Activated B cell treated with CpG ODN at 0.5 μM for 24 hours (primary cell): ENCODE measurements around the gene CACNA1I. TPM values are rescaled to one million over a fixed set of nuclear protein-coding genes. Genes with fewer than 3 reads are reported as not detected.

ENCODE experiments used
- ATAC-seq: fragments of 200-7000 bp; cut with Tn5 transposase; one replicate; pipeline ENCODE4 v1.10.0; 2021; ENCODE audit warnings: low read depth, mild to moderate bottlenecking, moderate library complexity
- CTCF ChIA-PET: fragments of 350-600 bp; sonication (Branson Sonifier 250); formaldehyde crosslinking; loops from one replicate; lab custom pipeline; 2021; ENCODE audit warnings: antibody characterized with exemption; lab: Charles Lee
- POLR2A ChIA-PET: fragments of 350-600 bp; sonication (Branson Sonifier 250); formaldehyde crosslinking; loops from one replicate; lab custom pipeline; 2021; ENCODE audit warnings: antibody characterized with exemption; lab: Charles Lee
- DNase-seq: peaks from one replicate; pipeline ENCODE4 v3.0.0; 2022
- H3K27ac Mint-ChIP-seq: one replicate; pipeline ENCODE4 v1.8.0; 2020; ENCODE audit warnings: mixed read lengths
- H3K27me3 Mint-ChIP-seq: one replicate; pipeline ENCODE4 v1.8.0; 2021; ENCODE audit warnings: mixed read lengths
- H3K36me3 Mint-ChIP-seq: one replicate; pipeline ENCODE4 v1.8.0; 2021; ENCODE audit warnings: low read depth, mixed read lengths
- H3K4me1 Mint-ChIP-seq: one replicate; pipeline ENCODE4 v1.8.0; 2021; ENCODE audit warnings: mixed read lengths
- H3K4me3 Mint-ChIP-seq: one replicate; pipeline ENCODE4 v1.8.0; 2020; ENCODE audit warnings: mild to moderate bottlenecking, mixed read lengths
- H3K9me3 Mint-ChIP-seq: one replicate; pipeline ENCODE4 v1.8.0; 2020; ENCODE audit warnings: mixed read lengths
- CTCF ChIP-seq: fragments of 200-600 bp; IDR thresholded peaks from one replicate; pipeline ENCODE4 v1.8.0; 2022; ENCODE audit warnings: antibody characterized with exemption, mild to moderate bottlenecking
- intact Hi-C: fragments of 100-400 bp; cut with micrococcal nuclease; formaldehyde crosslinking; loops from one replicate; pipeline ENCODE4 v1.15.1; 2024
- total RNA-seq: library from RNA; stranded (reverse); gene quantifications from 2 replicates; pipeline ENCODE4 v1.2.3, GENCODE V29; 2022

CACNA1I gene
- total RNA-seq, 1 donor from 2014 or later = not detected

- TF ChIP-seq CTCF = no peak
- CTCF ChIA-PET = interaction anchor here (0.6 kb wide), 1 partner anchor 1466 kb away, joined by 3 read pairs; no protein-coding TSS in a partner anchor
- Mint-ChIP-seq H3K27ac (no peak overlapping the region), H3K9me3 (peaks cover 3% of the 10 kb centered on the region), H3K4me1 (peaks cover 11% of the 10 kb centered on the region), H3K36me3 (no peaks in the 10 kb centered on the region), H3K27me3 (peaks cover 28% of the 10 kb centered on the region), H3K4me3 (no peak overlapping the region)
- DNase-seq = no peak
- no peak for ATAC-seq
- POLR2A ChIA-PET = no interaction called here
- intact Hi-C loops = no loop called here
Observed at GRCh38 chr22:39580006-39580441, 9.5 kb downstream of the CACNA1I start.

DNA sequence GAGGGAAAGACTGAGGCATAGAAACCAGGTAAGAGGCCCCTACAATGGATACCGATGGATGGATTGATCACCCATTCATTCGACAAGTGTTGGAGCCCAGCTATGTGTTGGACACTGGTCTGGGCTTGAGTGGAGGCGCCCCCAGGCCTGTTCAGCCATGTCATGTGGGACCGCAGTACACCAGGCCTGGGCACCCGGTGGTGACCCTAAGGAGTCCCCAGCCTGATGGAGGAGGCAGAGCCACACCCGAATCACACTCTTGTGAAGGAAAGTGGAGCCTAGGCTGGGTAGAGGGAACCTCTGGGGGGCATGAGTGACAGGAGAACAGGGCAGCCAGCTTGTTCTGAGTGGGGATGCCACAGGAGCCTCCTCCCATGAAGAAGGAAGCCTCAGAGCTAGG lies 10.2 kb downstream of the CACNA1I start:
- Mint-ChIP-seq H3K27ac (no peak overlapping the region), H3K36me3 (no peaks in the 10 kb centered on the region), H3K4me3 (no peak overlapping the region), H3K4me1 (peaks cover 10% of the 10 kb centered on the region), H3K9me3 (peaks cover 3% of the 10 kb centered on the region), H3K27me3 (peaks cover 28% of the 10 kb centered on the region)
- ATAC-seq (no peak), DNase-seq (no peak)
- intact Hi-C loops = no loop called here
- CTCF ChIA-PET = no interaction called here
- POLR2A ChIA-PET = no interaction called here
- TF ChIP-seq CTCF = no peak

GRCh38 chr22:39581303-39581702 lies 10.8 kb downstream of the CACNA1I start:
- intact Hi-C loops = no loop called here
- Mint-ChIP-seq H3K4me1 (peaks cover 9% of the 10 kb centered on the region), H3K9me3 (peaks cover 3% of the 10 kb centered on the region), H3K36me3 (no peaks in the 10 kb centered on the region), H3K27ac (no peak overlapping the region), H3K4me3 (no peak overlapping the region), H3K27me3 (peaks cover 28% of the 10 kb centered on the region)
- ChIA-PET CTCF (no interaction called here), POLR2A (no interaction called here)
- no peak for ATAC-seq
- DNase-seq = no peak
- TF ChIP-seq CTCF = no peak

- intact Hi-C loops = no loop called here
- Mint-ChIP-seq H3K4me3 (no peak overlapping the region), H3K4me1 (no peaks in the 10 kb centered on the region), H3K27ac (no peak overlapping the region), H3K9me3 (peaks cover 3% of the 10 kb centered on the region), H3K36me3 (no peaks in the 10 kb centered on the region), H3K27me3 (peaks cover 28% of the 10 kb centered on the region)
- no peak for TF ChIP-seq CTCF
- DNase-seq = no peak
- CTCF ChIA-PET = no interaction called here
- ATAC-seq = no peak
- POLR2A ChIA-PET = no interaction called here
Observed at GRCh38 chr22:39583066-39583667, 12.6 kb downstream of the CACNA1I start.

DNA sequence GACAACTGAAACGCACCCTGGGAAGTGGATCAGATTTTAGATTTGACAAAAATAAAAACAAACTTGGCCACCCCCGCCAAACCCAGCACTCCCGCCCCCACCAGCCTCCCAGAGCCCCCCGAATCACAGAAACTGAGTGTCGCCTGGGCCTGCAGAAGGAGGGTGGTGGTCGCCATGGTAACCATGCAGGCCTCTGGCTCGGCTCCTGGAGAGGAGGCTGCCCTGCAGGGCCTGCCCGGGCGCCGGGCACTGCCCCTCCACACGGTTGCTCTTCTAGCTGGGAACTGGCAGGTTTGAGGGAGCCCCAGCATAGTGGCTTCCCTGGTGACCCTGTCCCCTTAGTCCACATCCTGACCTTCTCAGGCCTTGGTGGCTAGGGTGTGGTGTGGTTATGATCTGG lies 19.3 kb downstream of the CACNA1I start:
- no peak overlapping the region for H3K4me3 Mint-ChIP-seq
- DNase-seq (no peak), ATAC-seq (no peak)
- H3K27ac Mint-ChIP-seq = no peak overlapping the region
- H3K4me1 Mint-ChIP-seq = no peaks in the 10 kb centered on the region
- H3K27me3 Mint-ChIP-seq = peaks cover 14% of the 10 kb centered on the region
- TF ChIP-seq CTCF = no peak
- ChIA-PET POLR2A (no interaction called here), CTCF (no interaction called here)
- H3K9me3 Mint-ChIP-seq = no peaks in the 10 kb centered on the region
- no peaks in the 10 kb centered on the region for H3K36me3 Mint-ChIP-seq
- intact Hi-C loops = no loop called here
